ENCODE data around the gene CKAP2.

CKAP2 gene

DNA sequence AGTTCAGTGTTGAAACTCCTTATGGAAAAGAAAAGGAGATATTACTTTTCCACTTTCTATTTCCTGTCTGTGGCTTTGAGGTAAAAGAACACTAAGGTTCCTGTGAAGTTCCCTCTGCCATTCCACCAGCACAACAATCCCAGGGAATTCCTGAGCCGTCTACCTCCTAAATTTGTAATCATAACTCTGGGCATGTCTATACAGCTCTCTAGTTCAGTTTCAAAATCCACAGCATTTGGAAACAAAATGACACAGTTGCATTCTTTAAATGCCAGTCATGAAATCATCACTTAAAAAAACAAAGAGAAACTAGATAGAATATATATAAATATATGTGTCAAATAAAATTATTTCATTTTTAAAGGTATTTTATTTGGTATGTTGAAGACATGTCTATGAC, 40.3 kb upstream of the CKAP2 start:
- no peak overlapping the region for H3K9ac ChIP-seq
- H3K4me2 ChIP-seq, result no peak overlapping the region
- H3K27me3 ChIP-seq, result no peaks in the 10 kb centered on the region
- H3K9me3 ChIP-seq (replicated peaks in 1 of 11), result no peaks in the 10 kb centered on the region
- no peaks in the 10 kb centered on the region for H3K4me1 ChIP-seq
- peaks cover 85 to 100% (median 96%) of the 10 kb centered on the region in 11 experiments for H3K36me3 ChIP-seq
- peaks cover 0 to 4% (median 0%) of the 10 kb centered on the region in 11 experiments; a peak in 3 of 22 replicates for H4K20me1 ChIP-seq
- no peak for TF ChIP-seq Cebpa-rat (IDR thresholded peaks at IDR 0.05)
- H3K27ac ChIP-seq, result no peak overlapping the region
- H3K4me3 ChIP-seq, result no peak overlapping the region

DNA sequence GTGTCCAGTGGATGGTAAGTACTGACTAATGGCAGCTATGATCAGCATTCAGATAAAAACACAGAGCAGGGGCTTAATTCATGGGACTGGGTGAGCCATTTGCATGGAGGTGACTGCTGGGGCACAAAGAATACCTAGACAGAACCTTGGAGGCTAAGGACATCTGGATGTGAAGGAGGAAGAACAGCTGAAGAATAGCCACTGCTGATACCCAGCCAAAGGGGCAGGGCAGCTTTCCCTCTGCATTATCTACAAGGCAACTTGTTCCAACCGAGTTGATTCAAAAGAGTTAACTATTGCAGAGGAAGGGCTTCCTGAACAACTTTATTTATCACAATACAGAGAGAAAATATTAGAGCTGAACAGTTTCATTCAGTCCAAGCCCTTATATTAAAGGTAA, 36.2 kb upstream of the CKAP2 start:
- H3K27ac ChIP-seq, result no peak overlapping the region
- peaks cover 0 to 4% (median 0%) of the 10 kb centered on the region in 11 experiments; a peak in 1 of 22 replicates for H4K20me1 ChIP-seq
- H3K9me3 ChIP-seq (replicated peaks in 1 of 11), result no peaks in the 10 kb centered on the region
- no peak overlapping the region for H3K9ac ChIP-seq
- no peak overlapping the region for H3K4me2 ChIP-seq
- TF ChIP-seq Cebpa-rat (IDR thresholded peaks at IDR 0.05), result no peak
- H3K4me3 ChIP-seq, result no peak overlapping the region
- peaks cover 89 to 100% (median 100%) of the 10 kb centered on the region in 11 experiments for H3K36me3 ChIP-seq
- no peaks in the 10 kb centered on the region for H3K4me1 ChIP-seq
- no peaks in the 10 kb centered on the region for H3K27me3 ChIP-seq

GRCh38 chr13:52421216-52421615, 34.1 kb upstream of the CKAP2 start:
- no peak overlapping the region for H3K27ac ChIP-seq
- H3K9ac ChIP-seq, result no peak overlapping the region
- peaks cover 0 to 4% (median 0%) of the 10 kb centered on the region in 11 experiments; a peak in 1 of 22 replicates for H4K20me1 ChIP-seq
- no peaks in the 10 kb centered on the region for H3K4me1 ChIP-seq
- H3K36me3 ChIP-seq, result peaks cover 87 to 100% (median 99%) of the 10 kb centered on the region in 11 experiments
- no peak overlapping the region for H3K4me3 ChIP-seq
- H3K9me3 ChIP-seq (replicated peaks in 1 of 11), result no peaks in the 10 kb centered on the region
- no peak overlapping the region for H3K4me2 ChIP-seq
- TF ChIP-seq Cebpa-rat (IDR thresholded peaks at IDR 0.05), result 0 out of 22 replicates have a peak, but pooled peaks of 1 of the 11 experiments have one; percentile 15
- no peaks in the 10 kb centered on the region for H3K27me3 ChIP-seq

GRCh38 chr13:52428295-52428694, 27.0 kb upstream of the CKAP2 start:
- Histone ChIP-seq H4K20me1 (peaks cover 0 to 10% (median 3%) of the 10 kb centered on the region in 11 experiments; a peak in 5 of 22 replicates), H3K9ac (no peak overlapping the region), H3K27ac (no peak overlapping the region), H3K4me1 (no peaks in the 10 kb centered on the region), H3K4me3 (no peak overlapping the region), H3K9me3 (replicated peaks in 1 of 11) (no peaks in the 10 kb centered on the region), H3K27me3 (no peaks in the 10 kb centered on the region), H3K4me2 (no peak overlapping the region), H3K36me3 (peaks cover 90 to 100% (median 94%) of the 10 kb centered on the region in 11 experiments)
- TF ChIP-seq Cebpa-rat (IDR thresholded peaks at IDR 0.05), result no peak

DNA sequence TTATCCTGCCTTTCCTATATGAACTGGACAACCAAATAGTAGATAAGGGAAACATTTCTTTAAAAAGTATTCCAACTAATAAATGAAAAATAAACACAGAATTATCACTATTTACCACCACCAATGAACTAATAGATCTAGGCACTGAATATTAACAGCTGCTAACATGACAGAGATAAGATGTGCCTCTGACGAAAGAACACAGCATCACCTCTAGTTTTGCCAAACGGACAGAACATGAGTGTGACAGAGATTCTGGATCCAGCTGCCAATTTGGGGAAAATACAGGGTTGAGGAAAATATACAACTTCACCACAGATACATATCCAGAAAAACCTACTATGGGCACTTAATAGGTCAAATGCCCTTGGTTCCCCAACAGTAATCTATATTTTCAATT, 22.8 kb upstream of the CKAP2 start:
- no peak overlapping the region for H3K4me3 ChIP-seq
- no peaks in the 10 kb centered on the region for H3K27me3 ChIP-seq
- no peak overlapping the region for H3K9ac ChIP-seq
- H3K4me2 ChIP-seq, result no peak overlapping the region
- H3K9me3 ChIP-seq (replicated peaks in 1 of 11), result no peaks in the 10 kb centered on the region
- H3K36me3 ChIP-seq, result peaks cover 91 to 100% (median 96%) of the 10 kb centered on the region in 11 experiments
- peaks cover 0 to 10% (median 3%) of the 10 kb centered on the region in 11 experiments; a peak in 7 of 22 replicates for H4K20me1 ChIP-seq
- no peak overlapping the region for H3K27ac ChIP-seq
- peaks cover 0 to 12% (median 4%) of the 10 kb centered on the region in 10 experiments; a peak in 9 of 20 replicates for H3K4me1 ChIP-seq
- TF ChIP-seq Cebpa-rat (IDR thresholded peaks at IDR 0.05), result no peak

DNA sequence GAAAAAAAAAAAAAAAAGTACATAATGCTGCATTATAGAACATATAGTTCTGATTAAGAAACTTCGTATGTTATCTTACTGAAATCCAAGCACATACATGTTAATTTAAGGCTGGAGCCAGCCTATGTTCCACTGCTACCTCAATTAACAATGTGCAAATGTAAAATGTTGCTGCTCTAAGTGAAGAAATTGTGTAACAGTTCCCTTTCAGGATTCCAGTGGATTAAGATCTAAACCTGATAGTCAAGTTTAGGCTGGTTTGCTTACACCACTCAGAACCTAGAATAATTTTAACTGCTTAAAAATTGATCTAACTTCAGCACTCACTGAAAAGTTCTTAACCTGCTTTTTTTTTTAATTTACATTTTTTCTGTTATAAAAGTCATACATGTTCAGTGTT, 9.0 kb upstream of the CKAP2 start:
- Histone ChIP-seq H3K4me1 (peaks cover 25 to 29% (median 27%) of the 10 kb centered on the region in 10 experiments), H3K4me2 (no peak overlapping the region), H3K36me3 (peaks cover 35 to 73% (median 51%) of the 10 kb centered on the region in 11 experiments), H3K27ac (no peak overlapping the region), H4K20me1 (peaks cover 31 to 78% (median 66%) of the 10 kb centered on the region in 11 experiments), H3K4me3 (no peak overlapping the region), H3K9ac (no peak overlapping the region), H3K9me3 (replicated peaks in 1 of 11) (no peaks in the 10 kb centered on the region), H3K27me3 (no peaks in the 10 kb centered on the region)
- no peak for TF ChIP-seq Cebpa-rat (IDR thresholded peaks at IDR 0.05)

DNA sequence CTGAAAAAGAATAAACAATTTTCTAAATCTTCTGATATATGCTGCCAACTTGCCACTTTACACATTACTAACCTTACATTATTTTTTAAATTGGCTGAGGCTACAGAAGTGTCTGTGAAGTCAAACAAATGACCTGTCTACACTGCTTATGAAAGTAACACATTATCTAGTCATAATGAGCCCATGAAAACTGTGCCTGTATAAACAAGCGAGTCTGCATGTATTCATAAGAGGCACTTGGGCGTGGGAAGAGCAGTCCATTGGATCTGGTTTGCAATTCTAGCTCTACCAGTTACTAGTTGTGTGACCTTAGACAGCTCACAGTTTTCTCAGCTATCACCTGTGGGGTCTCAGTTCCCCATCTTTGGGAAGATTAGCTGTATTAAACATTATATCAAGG, 7.9 kb upstream of the CKAP2 start:
- Histone ChIP-seq H3K27me3 (no peaks in the 10 kb centered on the region), H3K36me3 (peaks cover 24 to 62% (median 40%) of the 10 kb centered on the region in 11 experiments), H3K9me3 (replicated peaks in 1 of 11) (no peaks in the 10 kb centered on the region), H3K4me3 (no peak overlapping the region), H3K4me1 (peaks cover 25 to 29% (median 27%) of the 10 kb centered on the region in 10 experiments), H3K27ac (no peak overlapping the region), H3K9ac (no peak overlapping the region; a peak in 2 of 22 replicates), H3K4me2 (peak overlapping the region; percentile 86 to 96 (median 90); a peak in 21 of 22 replicates), H4K20me1 (peaks cover 31 to 70% (median 59%) of the 10 kb centered on the region in 11 experiments)
- no peak for TF ChIP-seq Cebpa-rat (IDR thresholded peaks at IDR 0.05)

- Histone ChIP-seq H3K9me3 (replicated peaks in 1 of 11) (no peaks in the 10 kb centered on the region), H3K27ac (peak overlapping the region in 1 of 11 experiments; percentile 99; a peak in 3 of 22 replicates), H3K4me3 (peak overlapping the region in 9 of 10 experiments; percentile 74 to 92 (median 85); a peak in 12 of 20 replicates), H4K20me1 (peaks cover 30 to 64% (median 53%) of the 10 kb centered on the region in 11 experiments), H3K9ac (peak overlapping the region; percentile 37 to 99 (median 99); a peak in 15 of 22 replicates), H3K4me2 (peak overlapping the region; percentile 86 to 96 (median 90)), H3K36me3 (peaks cover 19 to 56% (median 38%) of the 10 kb centered on the region in 11 experiments), H3K4me1 (peaks cover 26 to 29% (median 28%) of the 10 kb centered on the region in 10 experiments), H3K27me3 (no peaks in the 10 kb centered on the region)
- no peak for TF ChIP-seq Cebpa-rat (IDR thresholded peaks at IDR 0.05)
Observed at GRCh38 chr13:52447815-52448552, 7.3 kb upstream of the CKAP2 start.

GRCh38 chr13:52449331-52450011, 5.8 kb upstream of the CKAP2 start:
- Histone ChIP-seq H4K20me1 (peaks cover 18 to 50% (median 42%) of the 10 kb centered on the region in 11 experiments; a peak in 21 of 22 replicates), H3K9ac (peak overlapping the region; percentile 98 to 100 (median 99)), H3K4me1 (peaks cover 36 to 43% (median 41%) of the 10 kb centered on the region in 10 experiments), H3K27me3 (no peaks in the 10 kb centered on the region), H3K9me3 (replicated peaks in 1 of 11) (no peaks in the 10 kb centered on the region), H3K27ac (peak overlapping the region; percentile 97 to 100 (median 99)), H3K4me3 (peak overlapping the region; percentile 74 to 92 (median 86)), H3K36me3 (peaks cover 7 to 44% (median 28%) of the 10 kb centered on the region in 11 experiments; a peak in 20 of 22 replicates), H3K4me2 (peak overlapping the region; percentile 86 to 96 (median 90))
- no peak for TF ChIP-seq Cebpa-rat (IDR thresholded peaks at IDR 0.05)
